OCI-LY1 (cell line): Measurements from ENCODE around the gene ENOSF1.
"Not testable (repeated sequence)": the region's sequence is repeated elsewhere in the genome, so short reads cannot be mapped to it uniquely, and the experiment has no call there.

Experiments used
- CTCF ChIP-seq: fragments of 200-600 bp; sonication (generic), shearing (Covaris generic); IDR thresholded peaks from 2 replicates; pipeline ENCODE4 v1.5.1; 2017; ENCODE audit warnings: mild to moderate bottlenecking, antibody characterized with exemption, low read length, moderate library complexity, mixed read lengths
- EZH2 ChIP-seq: fragments of 200-600 bp; sonication (generic), shearing (Covaris generic); IDR thresholded peaks from 2 replicates; pipeline ENCODE4 v1.8.0; 2017; ENCODE audit warnings: borderline replicate concordance, mixed run types, mild to moderate bottlenecking, antibody characterized with exemption, low read length, moderate library complexity, mixed read lengths

DNA sequence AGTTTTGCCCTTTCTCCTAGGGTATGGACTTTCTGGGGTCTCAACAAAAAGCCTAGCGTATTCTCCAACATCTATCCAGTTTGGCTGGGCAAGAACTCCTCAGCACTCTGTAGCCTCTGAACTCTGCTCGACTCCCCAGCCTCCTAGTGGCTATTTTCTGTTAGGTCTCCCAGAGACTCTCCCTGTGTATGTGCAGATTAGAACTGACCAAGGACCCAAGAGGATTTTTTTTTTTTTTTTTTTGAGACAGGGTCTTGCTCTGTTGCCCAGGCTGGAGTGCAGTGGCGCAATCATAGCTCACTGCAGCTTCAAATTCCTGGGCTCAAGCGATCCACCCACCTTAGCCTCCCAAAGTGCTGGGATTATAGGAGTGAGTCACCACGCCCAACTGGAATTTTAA is 17.7 kb upstream of the ENOSF1 start:
- TF ChIP-seq CTCF, EZH2: not testable (repeated sequence)
